Astrocyte of the cerebellum (primary cell): ENCODE measurements around the gene PHOSPHO2.
"Not testable (repeated sequence)": the region's sequence is repeated elsewhere in the genome, so short reads cannot be mapped to it uniquely, and the experiment has no call there.

ENCODE experiments used
- DNase-seq: peaks from one replicate; pipeline ENCODE4 v3.0.0-alpha.2; 2011; ENCODE audit warnings: low read depth
- H3K4me3 ChIP-seq: 2 replicates; pipeline ENCODE4 v1.5.1; 2011; ENCODE audit warnings: mild to moderate bottlenecking, low read depth, low read length, moderate library complexity
- in situ Hi-C: cut with HindIII; loops from 2 replicates; pipeline ENCODE4 v1.10.0; 2017; ENCODE audit warnings: low sequenced_read_pairs
- TF ChIP-seq, protein P1 (sequence below): IDR thresholded peaks from 2 replicates; pipeline ENCODE4 v1.5.1; 2012; ENCODE audit warnings: low read length, low read depth, moderate library complexity, mild to moderate bottlenecking; ENCODE audit errors: missing control alignments

PHOSPHO2 gene

DNA sequence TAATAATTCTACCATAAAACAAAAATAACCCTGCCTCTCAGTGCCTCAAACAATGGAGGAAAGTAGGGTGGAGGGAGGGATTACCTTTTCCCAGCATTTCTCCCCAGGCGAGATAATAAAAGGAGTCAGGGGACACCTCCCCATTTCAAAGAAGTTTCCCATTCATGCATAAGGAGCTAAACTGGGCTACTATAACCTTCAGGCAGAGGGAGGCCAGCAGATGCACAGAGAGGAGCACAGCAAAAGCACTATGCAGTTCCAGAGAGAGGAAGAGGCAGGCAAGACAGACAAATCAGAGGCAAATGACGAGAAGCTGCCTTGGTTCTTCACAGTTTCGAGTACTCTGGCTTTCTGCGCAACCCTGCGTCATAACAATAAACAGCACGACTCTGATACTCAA lies 17.4 kb upstream of the PHOSPHO2 start:
- in situ Hi-C loops = no loop called here
- DNase-seq = no peak
- TF ChIP-seq, protein P1, sequence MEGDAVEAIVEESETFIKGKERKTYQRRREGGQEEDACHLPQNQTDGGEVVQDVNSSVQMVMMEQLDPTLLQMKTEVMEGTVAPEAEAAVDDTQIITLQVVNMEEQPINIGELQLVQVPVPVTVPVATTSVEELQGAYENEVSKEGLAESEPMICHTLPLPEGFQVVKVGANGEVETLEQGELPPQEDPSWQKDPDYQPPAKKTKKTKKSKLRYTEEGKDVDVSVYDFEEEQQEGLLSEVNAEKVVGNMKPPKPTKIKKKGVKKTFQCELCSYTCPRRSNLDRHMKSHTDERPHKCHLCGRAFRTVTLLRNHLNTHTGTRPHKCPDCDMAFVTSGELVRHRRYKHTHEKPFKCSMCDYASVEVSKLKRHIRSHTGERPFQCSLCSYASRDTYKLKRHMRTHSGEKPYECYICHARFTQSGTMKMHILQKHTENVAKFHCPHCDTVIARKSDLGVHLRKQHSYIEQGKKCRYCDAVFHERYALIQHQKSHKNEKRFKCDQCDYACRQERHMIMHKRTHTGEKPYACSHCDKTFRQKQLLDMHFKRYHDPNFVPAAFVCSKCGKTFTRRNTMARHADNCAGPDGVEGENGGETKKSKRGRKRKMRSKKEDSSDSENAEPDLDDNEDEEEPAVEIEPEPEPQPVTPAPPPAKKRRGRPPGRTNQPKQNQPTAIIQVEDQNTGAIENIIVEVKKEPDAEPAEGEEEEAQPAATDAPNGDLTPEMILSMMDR = no peak
- no peak overlapping the region for H3K4me3 ChIP-seq

DNA sequence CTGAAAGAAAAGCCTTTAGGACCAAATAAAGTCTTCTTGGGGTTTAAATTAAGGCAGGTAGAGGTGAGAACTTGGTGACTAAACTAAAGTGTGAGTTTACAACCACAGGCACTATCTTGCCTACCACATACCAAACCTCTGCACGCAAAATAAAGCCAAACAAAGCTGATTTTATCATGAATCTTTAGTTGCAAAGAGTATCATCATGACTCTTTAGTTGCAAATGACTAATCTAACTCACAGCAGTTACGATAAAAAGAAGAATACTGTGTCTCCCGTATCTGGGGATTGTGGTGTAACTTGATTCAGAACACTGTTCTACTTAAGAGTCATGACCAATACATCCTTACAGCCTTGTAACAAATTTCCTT lies 11.2 kb upstream of the PHOSPHO2 start:
- TF ChIP-seq, protein P1 = no peak
- H3K4me3 ChIP-seq = no peak overlapping the region
- no peak for DNase-seq
- in situ Hi-C loops = no loop called here

DNA sequence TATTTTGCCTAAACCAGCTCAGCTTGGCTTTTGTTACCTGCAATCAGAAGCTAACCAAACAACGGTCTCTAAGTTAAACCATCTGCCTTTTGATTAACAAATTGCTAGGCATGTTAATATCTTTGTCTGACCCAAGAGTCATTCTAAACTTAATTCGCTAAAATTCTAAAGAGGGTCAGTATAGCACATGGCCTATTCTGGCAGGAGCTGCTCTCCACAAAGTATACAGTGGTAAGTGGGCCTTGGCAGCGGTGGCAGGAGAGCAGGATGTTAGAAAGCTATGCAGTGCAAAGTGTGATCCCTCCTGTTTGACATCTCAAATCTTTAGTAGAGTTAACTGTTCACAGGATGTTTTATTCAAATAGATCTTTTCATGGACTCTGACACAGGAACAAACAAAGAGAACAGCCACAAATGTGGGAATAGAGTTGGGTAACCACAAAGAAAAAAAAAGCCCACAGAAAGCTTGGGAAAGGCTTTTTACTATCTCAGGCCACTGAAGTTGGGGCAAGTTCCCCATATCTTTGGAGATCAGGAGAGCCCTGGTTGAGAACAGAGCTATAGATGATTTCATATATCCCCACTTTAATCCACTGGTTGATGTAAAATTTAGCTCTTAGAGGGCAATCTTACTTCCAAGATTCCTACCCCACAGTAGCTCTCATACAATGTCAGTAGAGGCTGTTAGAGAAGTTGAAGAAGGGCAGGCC lies 10.7 kb upstream of the PHOSPHO2 start:
- TF ChIP-seq, protein P1 = no peak
- in situ Hi-C loops = no loop called here
- DNase-seq = no peak
- no peak overlapping the region for H3K4me3 ChIP-seq

DNA sequence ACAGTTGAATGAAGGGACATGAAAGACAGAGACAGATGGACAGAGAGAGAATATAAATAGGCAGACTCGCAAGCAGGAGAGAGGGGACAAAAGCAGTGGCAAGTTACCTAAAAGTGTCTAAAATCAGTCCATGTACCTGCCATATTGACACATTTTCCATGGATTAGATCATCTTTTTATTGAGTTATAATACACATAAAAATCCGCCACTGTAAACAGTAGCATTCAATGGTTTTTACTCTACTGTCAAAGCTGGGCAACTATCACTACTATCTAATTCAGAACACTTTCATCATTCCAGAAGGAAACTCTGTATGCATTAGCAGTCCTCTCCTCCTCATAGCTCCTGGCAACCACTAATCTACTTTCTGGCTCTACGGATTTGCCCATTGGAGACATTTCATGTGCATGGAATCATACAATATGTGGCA lies 10.1 kb upstream of the PHOSPHO2 start:
- H3K4me3 ChIP-seq = no peak overlapping the region
- no peak for DNase-seq
- in situ Hi-C loops = no loop called here
- TF ChIP-seq, protein P1 = no peak

DNA sequence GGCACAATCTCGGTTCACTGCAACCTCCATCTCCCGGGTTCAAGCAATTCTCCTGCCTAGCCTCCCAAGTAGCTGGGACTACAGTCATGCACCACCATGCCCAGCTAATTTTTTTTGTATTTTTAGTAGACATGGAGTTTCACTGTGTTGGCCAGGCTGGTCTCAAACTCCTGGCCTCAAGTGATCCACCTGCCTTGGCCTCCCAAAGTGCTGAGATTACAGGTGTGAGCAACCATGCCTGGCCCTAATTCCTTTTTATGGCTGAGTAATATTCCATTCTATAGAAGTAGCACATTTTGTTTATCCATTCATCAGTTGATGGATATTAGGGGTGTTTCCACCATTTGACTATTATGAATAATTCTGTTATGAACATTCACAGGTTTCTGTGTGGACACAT lies 9.6 kb upstream of the PHOSPHO2 start:
- in situ Hi-C loops, H3K4me3 ChIP-seq, DNase-seq: not testable (repeated sequence)

DNA sequence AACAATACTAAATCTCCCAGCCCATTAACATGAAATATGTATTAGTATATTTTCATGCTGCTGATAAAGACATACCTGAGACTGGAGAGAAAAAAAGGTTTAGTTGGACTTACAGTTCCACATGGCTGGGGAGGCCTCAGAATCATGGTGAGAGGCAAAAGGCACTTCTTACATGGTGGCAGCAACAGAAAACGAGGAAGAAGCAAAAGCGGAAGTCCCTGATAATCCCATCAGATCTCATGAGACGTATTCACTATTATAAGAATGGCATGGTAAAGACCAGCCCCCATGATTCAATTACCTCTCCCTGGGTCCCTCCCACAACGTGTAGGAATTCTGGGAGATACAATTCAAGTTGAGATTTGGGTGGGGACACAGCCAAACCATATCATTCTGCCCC lies 7.4 kb upstream of the PHOSPHO2 start:
- in situ Hi-C loops, DNase-seq, H3K4me3 ChIP-seq: not testable (repeated sequence)

DNA sequence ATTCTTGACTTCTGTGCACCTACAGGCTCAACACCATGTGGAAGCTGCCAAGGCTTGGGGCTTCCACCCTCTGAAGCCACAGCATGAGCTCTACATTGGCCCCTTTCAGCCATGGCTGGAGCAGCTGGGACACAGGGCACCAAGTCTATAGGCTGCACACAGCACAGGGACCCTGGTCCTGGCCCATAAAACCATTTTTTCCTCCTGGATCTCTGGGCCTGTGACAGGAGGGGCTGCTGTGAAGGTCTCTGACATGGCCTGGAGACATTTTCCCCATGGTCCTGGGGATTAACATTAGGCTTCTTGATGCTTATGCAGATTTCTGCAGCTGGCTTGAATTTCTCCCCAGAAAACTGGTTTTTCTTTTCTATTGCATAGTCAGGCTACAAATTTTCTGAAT lies 6.3 kb upstream of the PHOSPHO2 start:
- in situ Hi-C loops, H3K4me3 ChIP-seq, DNase-seq: not testable (repeated sequence)

DNA sequence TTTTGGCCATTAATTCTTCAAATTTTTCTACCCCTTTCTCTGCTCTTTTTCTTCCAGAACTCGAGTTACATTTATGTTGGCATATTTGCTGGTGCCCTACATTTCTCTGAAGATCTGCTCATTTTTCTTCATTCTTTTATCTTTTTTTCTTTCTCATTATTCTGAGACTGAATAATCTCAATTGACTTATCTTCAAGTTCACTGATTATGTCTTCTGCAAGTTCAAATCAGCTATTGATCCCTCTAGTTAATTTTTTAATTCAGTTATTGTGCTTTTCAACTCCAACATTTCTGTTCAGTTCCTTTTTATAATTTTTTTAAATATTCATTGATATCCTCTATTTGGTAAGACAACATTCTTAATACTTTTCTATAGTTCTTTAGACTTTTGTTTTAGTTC lies 3.3 kb upstream of the PHOSPHO2 start:
- TF ChIP-seq, protein P1 = no peak
- DNase-seq = no peak
- in situ Hi-C loops = no loop called here
- no peak overlapping the region for H3K4me3 ChIP-seq
